HepG2 (cell line): ENCODE measurements around the gene STK32B. TPM values are rescaled to one million over a fixed set of nuclear protein-coding genes. Genes with fewer than 3 reads are reported as not detected.

ENCODE experiments used
- ATAC-seq: fragments of 200-7000 bp; cut with Tn5 transposase; 3 replicates; pipeline ENCODE4 v1.9.1; 2020; ENCODE audit warnings: mild to moderate bottlenecking, moderate library complexity
- BruUV-seq: library from RNA; stranded (reverse); fragments of 400-500 nt; replicated peaks from 2 replicates; lab custom pipeline; 2021; lab: Mats Ljungman, UMichigan
- CTCF ChIA-PET: fragments of 300-600 bp; formaldehyde crosslinking; extraction: SDS; loops from one replicate; lab custom pipeline; 2021; ENCODE audit warnings: low total read pairs, inconsistent platforms, low intra/inter-chr PET ratio; lab: Yijun Ruan, JAX
- POLR2A ChIA-PET: fragments of 350-600 bp; sonication (Branson Sonifier 250); formaldehyde crosslinking; loops from one replicate; lab custom pipeline; 2020; ENCODE audit warnings: antibody characterized with exemption, inconsistent platforms; lab: Yijun Ruan, JAX
- DNase-seq: peaks from one replicate; pipeline ENCODE4 v3.0.0-alpha.2; 2015; ENCODE audit warnings: low spot score
- FAIRE-seq: peaks from 3 replicates; lab custom pipeline; 2011; peaks lifted over from hg19 to GRCh38; lab: Jason Lieb, UNC
- H2AFZ ChIP-seq: one replicate; pipeline ENCODE4 v1.6.1; 2011; ENCODE audit warnings: low read length, inconsistent platforms
- H3K27ac ChIP-seq: fragments of 300-600 bp; 3 replicates; pipeline ENCODE4 v1.8.0; 2011; ENCODE audit warnings: mixed run types, mild to moderate bottlenecking, mixed read lengths, low read length, inconsistent platforms; ENCODE audit not compliant: insufficient read depth; ENCODE audit errors: extremely low read length
- H3K27me3 ChIP-seq, 2 experiments: fragments of 200-600 bp in 1 of 2; 2 replicates in 1 of 2; 3 replicates in 1 of 2; pipeline versions ENCODE4 v1.6.0 to v1.8.0; 2011; ENCODE audit warnings: low read length in 2 of 2, mild to moderate bottlenecking in 2 of 2, moderate library complexity in 2 of 2, inconsistent platforms in 1 of 2; ENCODE audit not compliant: insufficient read depth in 2 of 2, control insufficient read depth in 1 of 2
- H3K36me3 ChIP-seq, 2 experiments: fragments of 200-600 bp in 1 of 2; replicated peaks in 1 of 2; 2 replicates in 1 of 2; 3 replicates in 1 of 2; pipeline versions ENCODE4 v1.5.1 to v1.8.0; 2011; ENCODE audit warnings: low read length in 2 of 2, inconsistent platforms in 1 of 2; ENCODE audit not compliant: insufficient read depth in 2 of 2, control insufficient read depth in 1 of 2
- H3K4me1 ChIP-seq: 2 replicates; pipeline ENCODE4 v1.5.1; 2012; ENCODE audit warnings: low read length, inconsistent platforms; ENCODE audit not compliant: insufficient read depth
- H3K4me2 ChIP-seq: 2 replicates; pipeline ENCODE4 v1.6.0; 2011; ENCODE audit warnings: low read depth, low read length, inconsistent platforms
- H3K4me3 ChIP-seq, 3 experiments: fragments of 200-600 bp in 1 of 3; sonication (generic), shearing (Covaris generic) in 1 of 3; replicated peaks in 1 of 3; 2 replicates each; pipeline ENCODE4 v1.5.1; 2011 to 2016; ENCODE audit warnings: low read length in 3 of 3, inconsistent platforms in 2 of 3, low read depth in 2 of 3, mild to moderate bottlenecking in 2 of 3, control low read depth in 1 of 3, mixed read lengths in 1 of 3; ENCODE audit not compliant: insufficient read depth in 1 of 3
- H3K79me2 ChIP-seq: one replicate; pipeline ENCODE4 v1.6.1; 2011; ENCODE audit warnings: low read length, inconsistent platforms; ENCODE audit not compliant: insufficient read depth
- H3K9ac ChIP-seq: 2 replicates; pipeline ENCODE4 v1.6.0; 2011; ENCODE audit warnings: mild to moderate bottlenecking, low read depth, low read length, inconsistent platforms; ENCODE audit not compliant: insufficient read depth
- H3K9me3 ChIP-seq: 2 replicates; pipeline ENCODE4 v1.5.1; 2012; ENCODE audit warnings: mild to moderate bottlenecking, low read length
- H4K20me1 ChIP-seq: 2 replicates; pipeline ENCODE4 v1.6.0; 2011; ENCODE audit warnings: inconsistent platforms, mild to moderate bottlenecking, low read length, moderate library complexity; ENCODE audit not compliant: insufficient read depth
- BATF2 ChIP-seq: sonication (generic); formaldehyde crosslinking; IDR thresholded peaks from 2 replicates; pipeline ENCODE4 v1.8.0; 2022; ENCODE audit warnings: mild to moderate bottlenecking, missing genetic modification reagents, moderate library complexity
- BRD4 ChIP-seq: sonication (generic); formaldehyde crosslinking; IDR thresholded peaks from 2 replicates; pipeline ENCODE4 v1.4.0; 2020; ENCODE audit warnings: missing genetic modification reagents
- CBFB ChIP-seq: sonication (generic); formaldehyde crosslinking; IDR thresholded peaks from 2 replicates; pipeline ENCODE4 v1.4.0; 2020; ENCODE audit warnings: missing genetic modification reagents
- EEA1 ChIP-seq: sonication (generic); formaldehyde crosslinking; IDR thresholded peaks from 2 replicates; pipeline ENCODE4 v1.5.1; 2020; ENCODE audit warnings: mild to moderate bottlenecking, missing genetic modification reagents, borderline replicate concordance
- GLMP ChIP-seq: sonication (generic); formaldehyde crosslinking; IDR thresholded peaks from 2 replicates; pipeline ENCODE4 v1.9.0; 2021; ENCODE audit warnings: missing genetic modification reagents, mild to moderate bottlenecking, borderline replicate concordance
- KLF12 ChIP-seq: sonication (generic); formaldehyde crosslinking; IDR thresholded peaks from 2 replicates; pipeline ENCODE4 v1.4.0; 2020; ENCODE audit warnings: missing genetic modification reagents, borderline replicate concordance
- RARA ChIP-seq: IDR thresholded peaks from 2 replicates; pipeline ENCODE4 v1.6.1; 2016; ENCODE audit warnings: missing genetic modification reagents, missing compliant biosample characterization
- RNF2 ChIP-seq: fragments of 450-650 bp; conservative IDR thresholded peaks from 2 replicates; pipeline ENCODE4 v1.6.1; 2016; ENCODE audit warnings: low read depth
- SIX1 ChIP-seq: sonication (generic); formaldehyde crosslinking; IDR thresholded peaks from 2 replicates; pipeline ENCODE4 v1.4.0; 2020; ENCODE audit warnings: missing genetic modification reagents, borderline replicate concordance
- SKI ChIP-seq: fragments of 450-650 bp; IDR thresholded peaks from one replicate; pipeline ENCODE4 v1.6.1; 2018; ENCODE audit warnings: mild to moderate bottlenecking; ENCODE audit not compliant: partially characterized antibody
- TBX3 ChIP-seq: fragments of 450-650 bp; IDR thresholded peaks from 2 replicates; pipeline ENCODE4 v1.6.1; 2017; ENCODE audit warnings: antibody characterized with exemption, mild to moderate bottlenecking, inconsistent platforms, borderline replicate concordance
- ZNF207 ChIP-seq: fragments of 450-650 bp; IDR thresholded peaks from 2 replicates; pipeline ENCODE4 v1.6.1; 2016; ENCODE audit warnings: antibody characterized with exemption, borderline replicate concordance
- ZNF382 ChIP-seq: sonication (generic); formaldehyde crosslinking; IDR thresholded peaks from 2 replicates; pipeline ENCODE4 v1.5.0; 2020; ENCODE audit warnings: missing genetic modification reagents, mild to moderate bottlenecking, borderline replicate concordance
- ZNF468 ChIP-seq: sonication (generic); formaldehyde crosslinking; IDR thresholded peaks from 2 replicates; pipeline ENCODE4 v1.8.0; 2022; ENCODE audit warnings: mild to moderate bottlenecking, moderate library complexity, missing genetic modification reagents
- ZNF501 ChIP-seq: sonication (generic); formaldehyde crosslinking; IDR thresholded peaks from 2 replicates; pipeline ENCODE4 v1.5.1; 2020; ENCODE audit warnings: mild to moderate bottlenecking, moderate library complexity, missing genetic modification reagents
- ZNF564 ChIP-seq: sonication (generic); formaldehyde crosslinking; IDR thresholded peaks from 2 replicates; pipeline ENCODE4 v1.8.1; 2023; ENCODE audit warnings: mild to moderate bottlenecking, missing genetic modification reagents
- ZNF572 ChIP-seq: sonication (generic); formaldehyde crosslinking; IDR thresholded peaks from 2 replicates; pipeline ENCODE4 v1.5.1; 2020; ENCODE audit warnings: mild to moderate bottlenecking, missing genetic modification reagents
- ZNF589 ChIP-seq: sonication (generic); formaldehyde crosslinking; conservative IDR thresholded peaks from 2 replicates; pipeline ENCODE4 v1.8.0; 2022; ENCODE audit warnings: mild to moderate bottlenecking, moderate library complexity, missing genetic modification reagents
- ZNF766 ChIP-seq: sonication (generic); formaldehyde crosslinking; IDR thresholded peaks from 2 replicates; pipeline ENCODE4 v1.5.0; 2020; ENCODE audit warnings: missing genetic modification reagents, borderline replicate concordance
- ZNF790 ChIP-seq: sonication (generic); formaldehyde crosslinking; IDR thresholded peaks from 2 replicates; pipeline ENCODE4 v1.8.0; 2022; ENCODE audit warnings: missing genetic modification reagents, mild to moderate bottlenecking, borderline replicate concordance
- WGBS: methylation state at CpG from one replicate; pipeline ENCODE4 v1.1.6; 2017; ENCODE audit warnings: low lambda C conversion rate; 5-methylcytosine and 5-hydroxymethylcytosine counted together
- in situ Hi-C: cut with HindIII; loops from 2 replicates; pipeline ENCODE4 v1.10.0; 2017; ENCODE audit warnings: low pct_unique_long_range_greater_than_20kb; ENCODE audit not compliant: extremely low pct_ligation_motif_present
- intact Hi-C: fragments of 100-400 bp; cut with micrococcal nuclease; formaldehyde crosslinking; loops from one replicate; pipeline ENCODE4 v1.10.0; 2022; ENCODE audit not compliant: unreplicated experiment
- polyA plus RNA-seq, 8 experiments: library from polyadenylated mRNA; depleted of rRNA in 3 of 8; stranded (reverse) in 7 of 8; unstranded in 1 of 8; fragments of >200 nt; fragmentation: Illumina TruSeq in 4 of 8; extraction: Trizol in 4 of 8; gene quantifications; 2 replicates each; pipeline versions ENCODE4 v1.2.1 to v1.2.3, GENCODE V29; 2011 to 2016; ENCODE audit warnings: low read depth in 4 of 8, missing spikeins in 1 of 8, mixed read lengths in 1 of 8; ENCODE audit not compliant: insufficient read depth in 1 of 8
- total RNA-seq, 5 experiments: library from RNA; depleted of rRNA; stranded (reverse); fragments of >200 nt; fragmentation: Illumina TruSeq; extraction: Trizol; gene quantifications; 2 replicates each; pipeline ENCODE4 v1.2.3, GENCODE V29; 2016; ENCODE audit warnings: low read depth in 1 of 5

Gene STK32B
- total and polyA plus RNA-seq, 2 of the 13 experiments (the other 11 are each of a cell fraction or from before 2014, with no cell fraction given) = not detected

DNA sequence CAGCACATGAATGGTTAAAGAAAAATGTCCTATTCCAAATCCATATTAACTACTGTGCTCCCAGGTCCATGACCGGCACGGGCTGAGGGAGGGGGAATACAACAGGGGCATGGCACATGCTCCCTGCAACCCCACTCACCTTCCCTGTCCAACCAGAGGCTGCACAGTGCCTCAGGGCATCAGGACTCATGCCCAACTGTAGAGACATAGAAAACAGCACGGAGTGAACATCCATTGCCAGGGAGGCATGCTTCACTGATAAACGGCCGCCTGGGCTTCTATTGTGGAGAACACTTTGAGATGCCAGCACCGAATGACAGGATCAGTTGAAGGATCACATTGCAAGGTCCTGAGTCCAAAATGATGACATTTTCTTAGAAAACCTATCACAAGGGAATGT is 140.6 kb downstream of the STK32B start:
- 2% methylated on average over 6 of the region's 6 CpGs for WGBS
- ATAC-seq (no peak), FAIRE-seq (no peak), DNase-seq (no peak)
- Histone ChIP-seq H3K36me3 (no peaks in the 10 kb centered on the region), H3K9ac (no peak overlapping the region), H3K79me2 (no peaks in the 10 kb centered on the region), H3K4me2 (no peak overlapping the region), H3K27ac (no peak overlapping the region), H3K4me3 (no peak overlapping the region), H2AFZ (no peak overlapping the region), H3K27me3 (peaks cover 4 to 42% of the 10 kb centered on the region in 2 experiments; a peak in 4 of 5 replicates), H3K4me1 (no peaks in the 10 kb centered on the region), H4K20me1 (no peaks in the 10 kb centered on the region), H3K9me3 (no peaks in the 10 kb centered on the region)
- BruUV-seq = no TSS peak
- in situ Hi-C loops = no loop called here
- TF ChIP-seq ZNF572 (CRISPR knock-in tag) (no peak), BATF2 (CRISPR knock-in tag) (no peak), ZNF501 (no peak), SIX1 (CRISPR knock-in tag) (no peak)
- CTCF ChIA-PET = no interaction called here
- intact Hi-C loops = no loop called here
- POLR2A ChIA-PET = no interaction called here

DNA sequence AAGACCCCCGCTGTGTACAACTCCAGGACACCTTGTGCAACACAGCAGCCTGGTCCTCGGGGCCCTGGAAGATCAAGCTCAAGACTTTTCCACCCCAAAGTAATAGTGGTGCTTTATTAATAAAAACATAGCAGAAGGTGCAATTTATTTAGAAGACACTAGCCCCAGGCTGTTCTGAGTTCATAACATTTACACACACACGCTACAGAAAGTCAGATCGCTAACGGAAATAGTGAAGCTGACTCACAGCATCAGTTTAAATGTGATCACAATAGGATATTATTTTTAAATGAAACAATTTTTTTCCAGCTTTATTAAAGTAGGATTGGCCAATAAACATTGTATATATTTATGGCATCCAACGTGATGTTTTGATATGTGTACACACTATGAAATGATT is 141.0 kb downstream of the STK32B start:
- DNase-seq (no peak), FAIRE-seq (no peak), ATAC-seq (no peak)
- no peak overlapping the region for H3K9ac ChIP-seq
- H4K20me1 ChIP-seq = no peaks in the 10 kb centered on the region
- peaks cover 4 to 38% of the 10 kb centered on the region in 2 experiments; a peak in 4 of 5 replicates for H3K27me3 ChIP-seq
- H3K4me3 ChIP-seq = no peak overlapping the region
- no peaks in the 10 kb centered on the region for H3K36me3 ChIP-seq
- H3K4me2 ChIP-seq = no peak overlapping the region
- 1% methylated on average over 6 of the region's 6 CpGs for WGBS
- CTCF ChIA-PET = no interaction called here
- H3K79me2 ChIP-seq = no peaks in the 10 kb centered on the region
- in situ Hi-C loops = no loop called here
- H3K27ac ChIP-seq = no peak overlapping the region
- BruUV-seq = no TSS peak
- H2AFZ ChIP-seq = no peak overlapping the region
- POLR2A ChIA-PET = no interaction called here
- no peaks in the 10 kb centered on the region for H3K9me3 ChIP-seq
- intact Hi-C loops = no loop called here
- H3K4me1 ChIP-seq = no peaks in the 10 kb centered on the region
- no peak for TF ChIP-seq SKI
- TF ChIP-seq ZNF468 (CRISPR knock-in tag) = no peak
- TF ChIP-seq RNF2 = no peak
- TF ChIP-seq KLF12 (CRISPR knock-in tag) = no peak
- no peak for TF ChIP-seq ZNF589
- no peak for TF ChIP-seq ZNF766 (CRISPR knock-in tag)
- no peak for TF ChIP-seq RARA (CRISPR knock-in tag)
- TF ChIP-seq ZNF207 = no peak
- TF ChIP-seq TBX3 = no peak
- no peak for TF ChIP-seq GLMP (CRISPR knock-in tag)
- TF ChIP-seq BRD4 = no peak
- no peak for TF ChIP-seq ZNF382 (CRISPR knock-in tag)
- TF ChIP-seq CBFB = no peak
- TF ChIP-seq EEA1 (CRISPR knock-in tag) = no peak
- no peak for TF ChIP-seq ZNF564 (CRISPR knock-in tag)
- no peak for TF ChIP-seq ZNF790 (CRISPR knock-in tag)
